NT2/D1 (cell line): ENCODE measurements around the gene TSGA10.

Experiments
- SUZ12 ChIP-seq: IDR thresholded peaks from 2 replicates; pipeline ENCODE4 v1.6.1; 2011; ENCODE audit not compliant: insufficient read length, insufficient read depth; ENCODE audit errors: extremely low read depth
- YY1 ChIP-seq: IDR thresholded peaks from 2 replicates; pipeline ENCODE4 v1.6.1; 2011; ENCODE audit not compliant: insufficient read length, insufficient read depth

DNA sequence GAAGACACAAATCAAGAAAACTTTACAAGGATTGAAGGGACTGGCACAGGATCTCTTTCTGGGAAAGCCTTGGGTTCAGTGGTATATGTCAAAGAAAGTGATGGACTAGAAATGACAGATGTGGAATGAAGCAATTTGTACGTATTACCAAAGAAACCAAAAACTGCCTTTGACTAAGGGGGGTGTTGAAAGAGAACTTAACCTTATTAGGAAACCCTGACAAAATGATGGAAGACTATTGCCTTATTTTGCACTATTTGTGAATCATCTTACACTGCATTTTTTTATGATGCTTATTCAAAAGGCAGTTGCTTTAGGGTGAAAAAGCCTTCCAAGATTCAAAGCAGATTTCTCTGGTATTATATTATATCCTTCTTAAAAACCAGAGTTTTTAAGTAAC, 4.0 kb downstream of the TSGA10 start:
- no peak for TF ChIP-seq YY1
- no peak for TF ChIP-seq SUZ12
